GM18909 (cell line): Measurements from ENCODE around the gene PAN2.
"Not testable (repeated sequence)": the region's sequence is repeated elsewhere in the genome, so short reads cannot be mapped to it uniquely, and the experiment has no call there.

ENCODE experiments used
- ATAC-seq: cut with Tn5 transposase; IDR thresholded peaks from one replicate; pipeline ENCODE4 v1.9.1; 2021; ENCODE audit warnings: mild to moderate bottlenecking; ENCODE audit not compliant: unreplicated experiment, poor library complexity

Gene PAN2

DNA sequence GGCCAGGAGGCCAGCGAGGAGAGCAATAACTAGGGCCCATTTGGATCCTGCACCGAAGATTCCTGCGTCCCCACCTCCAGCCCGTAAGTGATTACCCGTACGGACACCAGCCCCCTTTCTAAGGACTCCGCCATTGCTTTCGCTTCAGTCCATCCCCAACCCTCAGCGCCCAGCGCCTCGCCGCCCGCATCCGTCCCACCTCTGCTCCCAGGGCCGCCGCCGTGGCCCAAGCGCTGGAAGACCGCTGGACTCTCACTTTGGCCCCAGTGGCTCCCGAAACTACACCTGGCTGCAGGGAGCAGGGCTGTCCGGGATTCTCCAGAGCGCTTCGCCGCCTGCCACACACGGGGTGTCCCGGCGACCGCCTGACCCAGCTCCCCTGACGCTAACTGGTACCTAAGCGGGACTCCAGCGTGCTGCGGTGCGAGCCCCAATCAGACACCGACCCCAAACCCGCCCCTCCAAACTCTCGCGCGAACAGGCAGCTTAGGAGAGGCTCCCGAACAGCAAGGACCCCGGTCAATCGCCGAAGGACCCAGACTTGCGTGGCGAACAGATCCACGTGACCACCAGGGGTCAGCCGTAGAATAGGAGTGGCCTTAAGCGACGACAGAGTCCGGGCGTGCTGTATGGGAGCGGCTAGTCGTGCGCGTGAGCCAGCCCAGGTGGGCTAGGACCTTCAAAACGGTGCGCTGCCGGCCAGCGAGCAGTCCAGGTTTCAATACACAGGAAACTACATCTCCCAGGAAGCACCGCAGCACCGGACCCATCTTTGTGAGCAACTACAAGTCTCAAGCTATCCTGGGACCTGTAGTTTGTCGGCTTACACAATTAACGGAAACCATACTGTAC, 18.0 kb downstream of the PAN2 start, which contains the start of gene CNPY2:
CNPY2 (minus strand) TSS at position 367 of the 852 bp plus-strand sequence. CDS start 771 bp downstream, outside the sequence.
- peak; percentile 94 for ATAC-seq

DNA sequence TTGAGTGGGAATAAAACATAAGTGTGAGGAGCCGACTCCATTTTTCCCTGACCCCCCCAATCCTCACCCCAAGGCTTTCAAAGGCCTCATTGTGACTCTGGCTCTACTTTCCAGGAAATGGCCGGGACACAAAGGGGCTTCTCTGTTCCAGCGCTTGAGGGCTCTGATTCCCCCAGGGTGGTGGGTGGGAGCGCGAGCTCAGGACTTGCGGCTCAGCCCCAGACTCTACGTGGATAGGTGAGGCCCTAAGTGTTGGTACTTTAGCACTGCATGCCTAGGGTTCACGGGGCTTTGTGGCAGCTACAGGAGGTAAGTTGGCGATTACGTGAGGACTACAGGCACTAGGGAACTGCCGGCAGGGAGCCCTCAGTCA, 18.6 kb downstream of the PAN2 start:
- no peak for ATAC-seq

DNA sequence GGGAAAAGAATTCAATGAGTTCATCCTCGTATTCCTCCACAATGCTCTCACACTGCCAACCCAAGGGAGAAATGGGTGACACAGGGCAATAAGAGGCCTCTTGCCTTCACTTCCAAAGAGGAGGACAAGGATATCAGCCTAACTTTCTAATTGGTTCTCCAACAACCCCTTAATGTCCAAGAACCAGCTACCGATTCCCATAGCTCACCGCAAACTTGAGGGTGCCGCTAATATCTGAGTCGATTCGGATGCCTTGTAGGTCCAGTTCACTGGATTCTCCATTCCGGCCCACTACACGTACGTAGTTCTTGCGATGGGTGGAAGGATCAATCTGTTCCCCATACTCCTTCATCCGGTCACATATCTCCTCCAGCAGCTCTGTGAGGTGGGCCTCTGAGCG, 22.8 kb downstream of the PAN2 start:
- ATAC-seq, result no peak

DNA sequence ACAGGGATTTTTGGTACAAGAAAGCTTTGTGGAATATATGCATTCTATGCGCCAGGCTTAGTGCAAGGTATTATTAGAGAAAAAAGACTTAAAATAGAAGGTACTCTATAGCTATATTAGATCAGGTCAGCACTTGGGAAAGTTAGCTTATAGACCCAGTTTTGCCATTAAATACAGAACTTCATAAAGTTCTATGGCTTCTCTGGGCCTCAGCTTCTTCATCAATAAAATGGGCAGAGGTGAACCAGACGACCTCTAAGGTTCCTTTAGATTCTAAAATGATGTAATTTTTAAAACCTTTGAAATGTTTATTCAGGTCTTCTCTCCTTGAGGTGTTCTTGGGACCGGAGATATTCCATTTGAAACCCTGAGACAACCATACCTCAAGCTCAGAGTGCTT, 25.1 kb downstream of the PAN2 start:
- ATAC-seq, result no peak

DNA sequence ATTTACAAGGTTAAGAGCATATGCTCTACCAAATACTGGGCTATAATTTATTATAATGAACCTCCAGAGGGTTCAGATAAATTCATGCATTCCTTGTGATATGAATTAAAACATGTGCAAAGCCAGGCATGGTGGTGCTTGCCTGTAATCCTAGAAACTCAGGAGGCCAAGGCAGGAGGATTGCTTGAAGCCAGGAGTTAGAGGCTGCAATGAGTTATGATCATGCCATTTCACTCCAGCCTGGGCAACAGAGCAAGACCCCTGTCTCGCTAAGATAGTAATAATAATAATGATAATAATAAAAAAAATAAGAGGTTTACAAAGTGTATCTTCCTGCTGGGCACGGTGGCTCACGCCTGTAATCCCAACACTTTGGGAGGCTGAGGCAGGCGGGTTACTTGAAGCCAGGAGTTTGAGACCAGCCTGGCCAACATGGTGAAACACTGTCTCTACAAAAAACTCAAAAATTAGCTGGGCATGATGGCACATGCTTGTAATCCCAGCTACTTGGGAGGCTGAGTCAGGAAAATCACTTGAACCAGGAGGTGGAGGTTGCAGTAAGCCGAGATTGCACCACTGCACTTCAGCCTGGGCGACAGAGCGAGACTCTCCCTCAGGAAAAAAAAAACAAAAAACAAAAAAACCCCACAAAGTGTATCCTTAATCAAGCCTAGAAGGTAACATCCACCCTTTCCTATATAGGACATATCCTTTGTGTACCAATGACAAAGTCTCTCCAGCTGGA, 26.4 kb downstream of the PAN2 start:
- ATAC-seq, result no peak

DNA sequence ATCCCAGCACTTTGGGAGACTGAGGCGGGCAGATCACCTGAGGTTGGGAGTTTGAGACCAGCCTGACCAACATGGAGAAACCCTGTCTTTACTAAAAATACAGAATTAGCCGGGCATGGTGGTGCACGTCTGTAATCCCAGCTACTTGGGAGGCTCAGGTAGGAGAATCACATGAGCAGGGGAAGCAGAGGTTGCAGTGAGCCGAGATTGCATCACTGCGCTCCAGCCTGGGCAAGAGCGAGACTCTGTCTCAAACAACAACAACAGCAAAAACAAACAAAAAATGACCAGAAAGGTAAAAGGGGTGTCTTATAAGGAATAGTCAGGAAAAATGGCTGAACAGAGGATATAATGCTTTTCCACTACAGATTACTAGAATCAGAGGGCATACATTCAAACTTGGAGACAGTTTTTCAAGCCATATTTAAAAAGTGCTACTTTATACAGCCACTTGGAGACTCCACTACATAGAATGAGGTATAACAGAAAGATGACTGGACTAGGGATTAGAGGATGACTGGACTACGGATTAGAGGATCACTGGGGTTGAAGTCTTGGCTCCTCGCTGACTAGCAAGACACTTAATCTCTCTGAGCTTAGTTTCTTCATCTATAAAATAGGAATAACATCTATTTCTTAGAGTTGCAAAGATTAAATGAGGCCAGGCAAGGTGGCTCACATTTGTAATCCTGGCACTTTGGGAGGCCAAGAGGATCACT, 28.8 kb downstream of the PAN2 start:
- ATAC-seq, result no peak

DNA sequence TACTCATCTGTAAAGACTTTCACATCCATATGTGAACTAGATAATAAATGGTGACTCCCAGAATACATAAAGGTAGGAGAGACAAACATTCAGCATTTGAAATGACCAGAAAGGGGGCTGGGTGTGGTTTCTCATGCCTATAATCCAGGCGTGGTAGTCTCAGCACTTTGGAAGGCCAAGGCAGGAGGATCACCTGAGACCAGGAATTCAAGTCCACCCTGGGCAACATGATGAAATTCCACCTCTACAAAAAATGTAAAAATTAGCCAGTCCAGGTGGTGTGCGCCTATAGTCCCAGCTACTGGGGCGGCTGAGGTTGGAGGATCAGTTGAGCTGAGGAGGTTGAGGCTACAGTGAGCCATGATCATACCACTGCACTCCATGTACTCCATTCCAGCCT, 29.5 kb downstream of the PAN2 start:
- ATAC-seq, result no peak

DNA sequence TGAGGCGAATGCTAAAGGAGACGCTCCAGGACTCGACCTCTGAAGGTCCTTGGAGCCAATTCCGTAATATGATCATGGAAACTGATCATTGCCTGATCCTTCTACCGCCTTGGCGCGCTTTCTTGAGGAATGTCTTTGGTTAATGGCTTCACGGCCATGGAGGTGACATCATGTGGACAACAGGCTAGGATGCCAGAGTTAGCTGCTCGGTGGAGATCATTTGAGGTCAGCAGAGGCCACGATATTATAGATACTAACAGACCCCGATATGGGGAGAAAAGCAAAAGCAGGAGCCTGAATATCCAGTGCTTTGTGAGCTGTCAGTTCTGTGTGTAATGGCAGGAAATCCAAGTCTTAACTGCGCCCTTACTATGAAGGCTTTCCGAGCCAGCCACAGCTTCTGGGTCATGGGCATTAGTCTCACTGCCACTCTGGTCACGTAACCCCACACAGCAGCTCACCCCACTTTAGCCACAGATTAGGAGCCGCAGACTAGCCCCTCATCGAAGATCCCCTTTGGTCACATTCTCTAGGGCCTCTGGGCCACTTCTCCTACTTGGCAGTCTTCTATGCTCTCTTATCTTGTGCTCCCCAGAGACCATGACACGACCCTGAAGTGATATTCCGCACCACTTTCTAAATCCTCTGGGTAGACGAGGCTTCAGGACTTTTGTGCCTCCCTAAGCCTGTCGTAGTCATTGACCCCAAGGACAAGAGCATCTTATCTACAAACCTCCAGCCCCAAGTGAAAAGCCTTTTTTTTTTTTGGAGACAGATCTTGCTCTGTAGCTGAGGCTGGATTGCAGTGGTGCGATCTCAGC, 32.9 kb downstream of the PAN2 start:
- no peak for ATAC-seq

DNA sequence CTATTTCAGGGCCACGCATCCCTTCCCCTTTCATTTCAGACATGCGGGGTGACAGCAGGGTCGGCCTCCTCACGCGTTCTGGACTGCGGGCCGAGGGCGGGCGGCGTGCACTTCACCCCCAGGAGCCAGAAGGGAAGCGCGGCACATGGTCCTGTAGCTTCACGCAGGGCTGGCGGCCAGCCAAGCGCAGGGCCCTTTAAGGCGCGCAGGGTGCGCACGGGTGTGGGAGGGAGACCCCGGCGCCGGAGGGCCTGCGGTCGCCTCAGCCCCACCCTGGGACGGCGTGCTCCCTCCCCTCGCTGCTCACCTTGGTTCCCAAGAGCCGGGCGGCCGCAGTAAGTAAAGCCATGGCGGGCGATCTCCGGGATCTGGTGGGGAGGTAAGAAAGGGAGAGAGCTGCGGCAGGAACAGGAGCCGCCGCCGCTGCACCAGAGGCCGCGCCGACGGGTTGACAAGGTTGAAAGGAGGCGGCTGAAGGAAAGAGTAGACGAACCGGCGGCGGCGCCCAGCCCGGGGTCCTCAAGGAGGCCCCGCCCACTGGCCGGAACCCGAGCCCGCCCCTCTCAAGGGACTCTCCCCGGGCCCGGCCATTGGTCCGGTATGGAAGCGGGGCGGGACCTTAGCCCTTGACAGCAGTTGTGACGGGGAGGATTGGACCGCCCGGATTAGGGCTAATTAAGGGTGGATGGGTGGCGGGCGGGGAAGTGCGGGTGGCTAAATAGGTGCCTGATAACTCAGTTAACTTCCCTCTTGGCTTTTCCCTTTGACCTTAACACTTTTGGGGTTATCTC, 33.8 kb downstream of the PAN2 start, which contains the start of gene CS:
CS (minus strand) TSS at position 478 of the 791 bp plus-strand sequence; CDS start at position 349, 129 bp downstream.
- ATAC-seq, result peak; percentile 89

DNA sequence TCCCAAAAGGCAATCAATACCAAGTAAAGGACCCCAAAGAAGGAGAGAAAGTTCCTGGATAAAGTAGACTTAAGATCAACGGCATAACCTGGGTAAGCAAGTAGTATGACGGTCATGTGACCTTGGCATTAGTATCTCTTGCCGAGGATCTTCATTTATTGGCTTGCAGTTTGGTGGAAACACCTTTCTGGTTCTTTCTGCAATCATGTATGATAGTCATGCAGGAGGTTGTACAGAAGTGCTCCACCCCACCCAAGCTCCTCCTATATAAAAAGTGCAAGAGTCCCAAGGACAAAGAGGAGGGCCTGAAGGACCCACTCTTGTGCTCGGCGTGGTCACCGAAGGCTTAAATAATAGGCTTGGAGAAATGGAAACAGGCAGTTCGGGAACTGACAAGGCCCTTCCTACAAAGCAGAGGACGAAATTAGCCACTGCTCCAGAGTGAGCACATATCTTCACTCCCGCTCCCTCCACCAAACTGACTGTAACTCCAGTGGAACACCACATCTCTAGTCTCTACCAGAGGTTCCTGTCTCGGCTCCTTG, 34.4 kb downstream of the PAN2 start:
- ATAC-seq, result no peak

DNA sequence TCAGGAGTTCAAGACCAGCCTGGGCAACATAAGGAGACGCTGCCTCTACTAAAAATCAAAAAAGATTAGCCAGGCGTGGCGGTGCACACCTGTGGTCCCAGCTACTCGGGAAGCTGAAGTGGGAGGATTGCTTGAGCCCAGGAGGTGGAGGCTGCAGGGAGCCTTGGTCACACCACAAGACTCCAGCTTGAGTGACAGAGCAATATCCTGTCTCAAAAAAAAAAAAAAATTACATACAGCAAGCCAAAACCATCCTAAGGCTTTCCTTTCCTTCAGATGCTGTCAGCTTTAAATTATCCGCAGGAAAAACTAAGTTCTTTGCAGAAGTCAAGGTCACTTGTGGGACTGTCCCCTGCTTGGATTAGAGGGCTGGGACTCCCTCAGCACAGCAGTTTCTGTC, 35.0 kb downstream of the PAN2 start:
- no peak for ATAC-seq

DNA sequence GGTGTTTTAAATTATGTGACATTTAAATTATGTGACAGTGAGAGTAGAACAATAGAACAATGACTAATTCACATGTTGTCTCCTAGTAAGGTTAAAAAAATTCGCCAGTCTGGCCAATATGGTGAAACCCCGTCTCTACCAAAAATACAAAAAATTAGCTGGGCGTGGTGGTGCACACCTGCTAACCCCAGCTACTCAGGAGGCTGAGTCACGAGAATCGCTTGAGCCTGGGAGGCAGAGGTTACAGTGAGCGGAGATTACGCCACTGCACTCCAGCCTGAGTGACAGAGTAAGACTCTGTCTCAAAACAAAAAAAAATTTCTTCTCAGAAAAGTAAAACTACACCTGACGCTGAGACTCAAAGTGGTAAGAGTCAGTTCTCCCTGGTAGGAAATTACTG, 36.4 kb downstream of the PAN2 start:
- no peak for ATAC-seq

DNA sequence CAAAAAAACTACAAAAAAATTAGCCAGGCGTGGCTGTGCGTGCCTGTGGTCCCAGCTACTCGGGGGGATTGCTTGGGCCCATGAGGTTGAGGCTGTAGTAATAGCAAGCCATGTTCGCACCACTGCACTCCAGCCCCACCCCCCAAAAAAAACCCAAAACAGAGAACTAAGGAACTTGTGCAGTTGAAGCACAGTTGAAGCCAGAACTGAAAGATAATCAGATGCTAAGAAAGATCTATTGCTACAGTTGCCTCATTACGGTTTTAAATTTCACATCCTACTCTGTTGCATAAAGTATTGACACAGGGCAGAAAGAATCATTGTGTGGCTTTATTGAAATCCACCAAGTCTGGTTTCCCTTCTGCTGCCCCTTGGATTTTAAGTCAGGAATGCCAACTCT, 37.5 kb downstream of the PAN2 start:
- no peak for ATAC-seq

DNA sequence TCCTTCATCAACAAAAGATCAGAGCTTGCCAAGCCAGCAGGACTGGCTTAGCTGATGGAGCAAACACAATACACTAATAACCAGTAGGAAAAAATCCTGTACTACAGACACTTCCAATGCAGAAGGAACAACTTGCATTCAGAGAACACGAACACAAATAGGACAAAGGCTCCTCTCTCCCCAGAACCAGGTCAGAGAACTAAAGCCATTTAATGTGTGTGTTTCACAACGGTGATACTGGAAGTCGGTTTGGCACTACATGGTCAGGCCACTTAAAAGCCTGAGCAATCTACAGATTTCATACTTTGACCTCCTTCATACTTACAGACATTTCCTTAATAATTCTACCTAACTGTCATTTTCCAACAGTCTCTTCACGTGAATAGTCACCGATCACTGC, 40.0 kb downstream of the PAN2 start:
- ATAC-seq, result no peak

DNA sequence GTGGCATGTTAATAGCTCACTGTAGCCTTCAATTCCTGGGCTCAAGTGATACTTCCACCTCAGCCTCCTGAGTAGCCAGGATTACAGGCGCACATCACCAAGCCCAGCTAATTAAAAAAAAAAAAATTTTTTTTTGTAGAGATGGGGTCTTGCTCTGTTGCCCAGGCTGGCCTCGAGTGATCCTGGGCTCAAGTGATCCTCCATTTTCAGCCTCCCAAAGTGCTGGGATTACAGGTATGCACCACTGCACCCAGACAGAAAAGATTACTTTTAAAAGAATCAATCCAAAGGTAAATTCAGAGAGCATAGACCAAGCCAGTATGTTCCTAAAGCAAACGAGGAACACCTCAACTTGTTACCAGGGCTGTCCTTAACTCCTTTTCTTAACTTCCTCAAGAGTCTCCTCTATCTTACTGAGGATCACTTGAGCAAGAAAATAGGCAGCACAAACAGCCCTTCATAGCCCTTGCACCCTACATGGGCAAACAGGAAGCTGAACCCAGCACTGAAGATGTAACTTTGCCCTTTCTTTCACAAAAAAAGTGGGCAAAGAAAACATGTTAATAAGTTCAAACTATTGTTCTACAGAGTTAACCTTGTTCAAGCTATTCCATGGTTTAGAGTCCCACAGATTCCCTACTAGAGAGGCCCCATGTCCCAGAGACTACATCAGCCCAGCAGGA, 45.0 kb downstream of the PAN2 start:
- no peak for ATAC-seq

DNA sequence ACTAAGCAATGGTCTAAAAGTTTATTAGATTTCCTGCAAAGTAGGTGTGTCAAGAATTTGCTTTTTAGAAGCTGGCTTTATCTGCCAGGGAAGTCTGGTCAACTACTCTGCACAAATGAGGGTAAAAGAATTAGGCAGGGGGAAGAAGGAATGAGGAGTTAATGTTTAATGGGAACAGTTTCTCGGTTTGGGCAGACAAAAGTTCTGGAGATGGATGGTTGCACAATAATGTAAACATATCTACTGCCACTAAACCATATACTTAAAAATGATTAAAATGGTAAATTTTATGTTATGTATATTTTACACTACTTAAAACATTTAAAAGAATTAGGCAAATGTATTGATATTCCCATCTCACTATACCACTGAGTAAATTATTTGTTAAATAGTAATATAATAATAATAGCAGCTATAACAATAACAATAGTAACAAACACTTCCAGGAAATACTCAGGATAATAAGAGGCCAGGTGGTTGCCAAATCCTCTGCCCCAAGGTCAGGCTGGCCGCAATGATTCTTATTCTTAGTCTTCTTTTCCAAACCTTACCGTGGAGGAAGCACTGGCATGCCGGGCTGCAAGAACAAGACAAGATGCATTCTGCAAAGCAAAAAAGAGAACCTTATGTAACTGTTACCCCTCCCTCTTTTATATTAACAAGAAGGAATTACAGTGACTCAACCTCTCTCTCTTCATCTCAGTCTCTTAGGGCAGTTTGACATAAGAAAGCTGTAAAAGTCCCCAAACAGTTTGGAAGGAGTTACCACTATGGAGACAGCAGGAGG, 47.6 kb downstream of the PAN2 start:
- no peak for ATAC-seq

DNA sequence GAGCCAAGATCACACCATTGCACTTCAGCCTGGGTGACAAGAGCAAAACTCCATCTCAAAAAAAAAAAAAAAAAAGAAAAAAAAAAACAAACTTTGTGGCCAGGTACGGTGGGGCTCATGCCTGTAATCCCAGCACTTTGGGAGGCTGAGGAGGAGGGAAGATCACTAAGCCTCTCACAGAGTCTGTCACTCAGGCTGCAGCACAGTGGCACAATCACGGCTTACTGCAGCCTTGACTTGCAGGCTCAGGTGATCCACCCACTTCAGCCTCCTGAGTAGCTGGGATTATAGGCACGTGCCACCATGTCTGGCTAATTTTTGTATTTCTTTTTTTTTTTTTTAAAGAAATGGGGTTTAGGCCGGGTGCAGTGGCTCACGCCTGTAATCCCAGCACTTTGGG, 49.5 kb downstream of the PAN2 start:
- ATAC-seq, result not testable (repeated sequence)

DNA sequence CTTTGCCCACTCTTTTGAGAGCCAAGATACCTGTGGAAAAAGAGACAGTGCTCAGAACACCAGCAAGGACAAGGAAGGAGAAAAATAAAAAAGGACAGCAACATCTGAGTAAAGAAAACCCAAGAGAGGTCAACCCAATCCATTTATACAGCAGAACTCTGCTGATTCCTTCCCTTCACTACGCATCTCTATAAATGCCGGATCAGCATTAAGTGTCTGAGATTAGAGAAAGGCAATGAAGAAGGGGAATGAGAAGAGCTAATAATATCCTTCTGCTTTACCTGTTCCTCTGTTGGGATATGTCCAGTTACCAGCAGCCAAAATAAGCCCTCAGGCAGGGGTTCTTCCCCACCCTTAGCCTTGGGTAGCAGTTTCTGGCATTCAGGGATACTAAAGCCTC, 51.2 kb downstream of the PAN2 start:
- ATAC-seq, result no peak
